Measurements from ENCODE around the gene SEC63. TPM values are rescaled to one million over a fixed set of nuclear protein-coding genes. Genes with fewer than 3 reads are reported as not detected.

SEC63 gene
- total RNA-seq, 1 experiment from 2014 or later, result 86.2 TPM

- Histone ChIP-seq H2BK20ac (ENCODE audit: low read depth, low read length, poor library complexity, severe bottlenecking) (no peak overlapping the region), H3K9me3 (ENCODE audit: control insufficient read depth, low read depth, low read length) (no peaks in the 10 kb centered on the region), H3K18ac (ENCODE audit: insufficient read length, low read depth, low read length) (no peak overlapping the region), H3K27ac (ENCODE audit: insufficient read length, low read depth, low read length) (no peak overlapping the region), H3K9ac (ENCODE audit: extremely low read depth, insufficient read length, low read length) (no peak overlapping the region), H4K5ac (ENCODE audit: insufficient read length, low read depth, low read length) (no peak overlapping the region), H3K79me1 (ENCODE audit: insufficient read depth, low read depth, low read length, poor library complexity, severe bottlenecking) (no peaks in the 10 kb centered on the region), H2AFZ (ENCODE audit: low read length) (no peak overlapping the region), H3K27me3 (ENCODE audit: insufficient read depth, low read length) (no peaks in the 10 kb centered on the region), H3K14ac (ENCODE audit: insufficient read depth, low read length) (no peak overlapping the region), H3K56ac (ENCODE audit: insufficient read length, low read depth, low read length) (no peak overlapping the region), H3T11ph (ENCODE audit: low read length) (no peak overlapping the region), H2BK12ac (ENCODE audit: insufficient read length, low read depth, low read length) (no peak overlapping the region), H3K4me2 (ENCODE audit: insufficient read depth, insufficient read length, low read length) (no peak overlapping the region), H4K8ac (replicated peaks; ENCODE audit: insufficient read length, low read depth, low read length) (no peak overlapping the region), H2BK120ac (ENCODE audit: low read depth, low read length, poor library complexity, severe bottlenecking) (no peak overlapping the region), H4K20me1 (ENCODE audit: control insufficient read depth, insufficient read depth, insufficient read length) (no peaks in the 10 kb centered on the region), H3K4ac (ENCODE audit: low read depth, low read length) (no peak overlapping the region), H3K23ac (ENCODE audit: insufficient read length, low read depth, low read length) (no peak overlapping the region), H2AK5ac (ENCODE audit: insufficient read length, low read length) (no peak overlapping the region), H3K79me2 (ENCODE audit: insufficient read depth, low read length) (no peaks in the 10 kb centered on the region), H3K4me1 (ENCODE audit: insufficient read depth, low read length) (no peaks in the 10 kb centered on the region), H2BK15ac (ENCODE audit: low read depth, low read length) (no peak overlapping the region), H3K23me2 (ENCODE audit: insufficient read length, low read depth, low read length, poor library complexity, severe bottlenecking) (no peaks in the 10 kb centered on the region), H4K91ac (ENCODE audit: insufficient read length, low read depth, low read length) (no peak overlapping the region), H2BK5ac (ENCODE audit: insufficient read length, low read length) (no peak overlapping the region)
- Mint-ChIP-seq H3K4me1 (peaks cover 5 to 6% of the 10 kb centered on the region in 2 experiments), H3K27ac (no peak overlapping the region), H3K4me3 (no peak overlapping the region), H3K36me3 (ENCODE audit: insufficient read depth in 1 of 3, low read depth in 3 of 3) (no peaks in the 10 kb centered on the region; a peak in 1 of 7 replicates), H3K27me3 (ENCODE audit: low read depth) (no peaks in the 10 kb centered on the region), H3K9me3 (no peaks in the 10 kb centered on the region; a peak in 1 of 5 replicates)
- no peak for DNase-seq
- no CpG with 5 or more reads among the region's 4 CpGs for WGBS (ENCODE audit: extremely low coverage, insufficient read length, low lambda C conversion rate)
- TF ChIP-seq, protein P1, sequence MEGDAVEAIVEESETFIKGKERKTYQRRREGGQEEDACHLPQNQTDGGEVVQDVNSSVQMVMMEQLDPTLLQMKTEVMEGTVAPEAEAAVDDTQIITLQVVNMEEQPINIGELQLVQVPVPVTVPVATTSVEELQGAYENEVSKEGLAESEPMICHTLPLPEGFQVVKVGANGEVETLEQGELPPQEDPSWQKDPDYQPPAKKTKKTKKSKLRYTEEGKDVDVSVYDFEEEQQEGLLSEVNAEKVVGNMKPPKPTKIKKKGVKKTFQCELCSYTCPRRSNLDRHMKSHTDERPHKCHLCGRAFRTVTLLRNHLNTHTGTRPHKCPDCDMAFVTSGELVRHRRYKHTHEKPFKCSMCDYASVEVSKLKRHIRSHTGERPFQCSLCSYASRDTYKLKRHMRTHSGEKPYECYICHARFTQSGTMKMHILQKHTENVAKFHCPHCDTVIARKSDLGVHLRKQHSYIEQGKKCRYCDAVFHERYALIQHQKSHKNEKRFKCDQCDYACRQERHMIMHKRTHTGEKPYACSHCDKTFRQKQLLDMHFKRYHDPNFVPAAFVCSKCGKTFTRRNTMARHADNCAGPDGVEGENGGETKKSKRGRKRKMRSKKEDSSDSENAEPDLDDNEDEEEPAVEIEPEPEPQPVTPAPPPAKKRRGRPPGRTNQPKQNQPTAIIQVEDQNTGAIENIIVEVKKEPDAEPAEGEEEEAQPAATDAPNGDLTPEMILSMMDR (conservative IDR thresholded peaks at IDR 0.05), result no peak
Observed at GRCh38 chr6:107976155-107976783, 18.3 kb upstream of the SEC63 start.

All from H9 (cell line).